A673 (cell line): ENCODE measurements around the gene GMDS. TPM values are rescaled to one million over a fixed set of nuclear protein-coding genes. Genes with fewer than 3 reads are reported as not detected.

Source experiments
- BruUV-seq: library from RNA; stranded (reverse); fragments of 400-500 nt; replicated peaks from 2 replicates; lab custom pipeline; 2021; lab: Mats Ljungman, UMichigan
- CTCF ChIA-PET: fragments of 300-600 bp; sonication (Branson Sonifier 250); formaldehyde crosslinking; loops from one replicate; lab custom pipeline; 2022; ENCODE audit warnings: antibody characterized with exemption; lab: Charles Lee
- POLR2A ChIA-PET: fragments of 300-600 bp; sonication (Branson Sonifier 250); formaldehyde crosslinking; loops from one replicate; lab custom pipeline; 2022; ENCODE audit warnings: antibody characterized with exemption; ENCODE audit not compliant: low non-redundant PET; lab: Charles Lee
- DNase-seq: peaks from one replicate; pipeline ENCODE4 v3.0.0-alpha.2; 2015; ENCODE audit warnings: low spot score
- H3K27ac ChIP-seq: fragments of 200-600 bp; sonication (generic); 2 replicates; pipeline ENCODE4 v1.5.1; 2016; ENCODE audit warnings: mixed run types, low read depth, mild to moderate bottlenecking, mixed read lengths, antibody characterized with exemption, low read length; ENCODE audit not compliant: poor library complexity, severe bottlenecking
- H3K27me3 ChIP-seq: fragments of 200-600 bp; sonication (generic); replicated peaks from 2 replicates; pipeline ENCODE4 v1.6.1; 2017; ENCODE audit warnings: mixed run types, low read depth, mild to moderate bottlenecking, mixed read lengths, antibody characterized with exemption, low read length; ENCODE audit not compliant: insufficient read depth, poor library complexity
- H3K36me3 ChIP-seq: fragments of 200-600 bp; sonication (generic); 2 replicates; pipeline ENCODE4 v1.6.1; 2016; ENCODE audit warnings: mixed run types, mild to moderate bottlenecking, mixed read lengths, antibody characterized with exemption, low read length; ENCODE audit not compliant: insufficient read depth, poor library complexity, severe bottlenecking
- H3K4me1 ChIP-seq: fragments of 200-600 bp; sonication (generic); 2 replicates; pipeline ENCODE4 v1.6.1; 2017; ENCODE audit warnings: mixed run types, mild to moderate bottlenecking, mixed read lengths, antibody characterized with exemption, low read length; ENCODE audit not compliant: insufficient read depth, poor library complexity, severe bottlenecking
- H3K4me3 ChIP-seq: fragments of 200-600 bp; sonication (generic); 2 replicates; pipeline ENCODE4 v1.5.1; 2016; ENCODE audit warnings: low read depth, mixed run types, mild to moderate bottlenecking, mixed read lengths, low read length; ENCODE audit not compliant: poor library complexity, severe bottlenecking
- H3K9me3 ChIP-seq: fragments of 200-600 bp; sonication (generic); 2 replicates; pipeline ENCODE4 v1.6.1; 2016; ENCODE audit warnings: mixed run types, low read depth, mild to moderate bottlenecking, mixed read lengths, antibody characterized with exemption, low read length; ENCODE audit not compliant: poor library complexity, severe bottlenecking
- CTCF ChIP-seq: fragments of 300-800, 200-600 bp; sonication (generic); conservative IDR thresholded peaks from 2 replicates; pipeline ENCODE4 v1.5.1; 2017; ENCODE audit warnings: low read depth, mild to moderate bottlenecking, antibody characterized with exemption, low read length, moderate library complexity, mixed read lengths
- EZH2 ChIP-seq: fragments of 200-600 bp; sonication (generic); IDR thresholded peaks from 2 replicates; pipeline ENCODE4 v1.6.1; 2017; ENCODE audit warnings: borderline replicate concordance, low read depth, mild to moderate bottlenecking, mixed read lengths, antibody characterized with exemption, low read length; ENCODE audit not compliant: poor library complexity, severe bottlenecking
- intact Hi-C: fragments of 100-400 bp; cut with micrococcal nuclease; formaldehyde crosslinking; loops from one replicate; pipeline ENCODE4 v1.10.0; 2022; ENCODE audit not compliant: unreplicated experiment
- total RNA-seq: library from RNA; stranded (reverse); gene quantifications from 2 replicates; pipeline ENCODE4 v1.2.3, GENCODE V29; 2021

Gene GMDS
- total RNA-seq, 1 experiment from 2014 or later, result 15.2 TPM

DNA sequence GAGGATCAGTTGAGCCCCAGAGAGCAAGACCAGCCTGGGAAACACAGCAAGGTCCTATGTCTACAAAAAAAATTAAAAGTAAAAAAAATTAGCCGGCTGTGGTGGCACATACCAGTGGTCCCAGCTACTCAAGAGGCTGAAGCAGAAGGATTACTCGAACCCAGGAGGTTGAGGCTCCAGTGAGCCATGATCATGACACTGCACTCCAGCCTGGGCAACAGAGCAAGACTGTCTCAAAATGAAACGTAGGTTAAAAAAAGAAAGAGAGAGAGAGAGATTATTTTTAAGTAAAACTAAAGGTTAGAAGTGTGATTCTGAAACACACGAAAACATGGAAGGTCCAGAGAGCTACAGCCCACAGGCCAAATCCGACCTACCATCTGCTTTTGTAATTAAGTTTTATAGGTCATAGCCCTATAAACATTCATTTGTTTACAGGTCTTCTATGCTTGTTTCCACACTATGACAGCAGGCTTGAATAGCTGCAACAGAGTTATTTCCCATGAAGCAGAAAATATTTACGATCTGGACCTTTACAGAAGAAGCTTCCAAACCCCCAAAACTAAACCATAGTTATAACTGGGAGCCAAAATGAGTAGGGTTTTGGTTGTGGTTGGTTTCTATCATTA lies 279.7 kb downstream of the GMDS start:
- H3K9me3 ChIP-seq, result no peaks in the 10 kb centered on the region
- no peaks in the 10 kb centered on the region for H3K4me1 ChIP-seq
- H3K27ac ChIP-seq, result no peak overlapping the region
- H3K36me3 ChIP-seq, result no peaks in the 10 kb centered on the region
- H3K27me3 ChIP-seq, result no peaks in the 10 kb centered on the region
- intact Hi-C loops, result no loop called here
- TF ChIP-seq EZH2 (no peak), CTCF (no peak)
- ChIA-PET POLR2A (no interaction called here), CTCF (no interaction called here)
- DNase-seq, result no peak
- no peak overlapping the region for H3K4me3 ChIP-seq
- no TSS peak for BruUV-seq

- intact Hi-C loops, result no loop called here
- CTCF ChIA-PET, result no interaction called here
These were observed 281.8 kb downstream of the GMDS start for GRCh38 chr6:1963596-1963995.

GRCh38 chr6:1962201-1962600 lies 283.2 kb downstream of the GMDS start:
- Histone ChIP-seq H3K4me1 (no peaks in the 10 kb centered on the region), H3K4me3 (no peak overlapping the region), H3K27me3 (no peaks in the 10 kb centered on the region), H3K27ac (no peak overlapping the region), H3K9me3 (no peaks in the 10 kb centered on the region), H3K36me3 (no peaks in the 10 kb centered on the region)
- ChIA-PET POLR2A (no interaction called here), CTCF (no interaction called here)
- BruUV-seq, result no TSS peak
- no peak for TF ChIP-seq EZH2
- no peak for TF ChIP-seq CTCF
- DNase-seq, result no peak
- intact Hi-C loops, result no loop called here

More at GRCh38 chr6:1963596-1963995, 281.8 kb downstream of the GMDS start:
- Histone ChIP-seq H3K4me3 (no peak overlapping the region), H3K36me3 (no peaks in the 10 kb centered on the region), H3K4me1 (no peaks in the 10 kb centered on the region), H3K27me3 (no peaks in the 10 kb centered on the region), H3K9me3 (no peaks in the 10 kb centered on the region), H3K27ac (no peak overlapping the region)
- no TSS peak for BruUV-seq
- TF ChIP-seq EZH2, result no peak
- no peak for TF ChIP-seq CTCF
- POLR2A ChIA-PET, result no interaction called here
- no peak for DNase-seq
